ELF-1 (cell line): Measurements from ENCODE around the gene MRPL34.

Source experiments
- DNase-seq: peaks from one replicate; pipeline ENCODE4 v3.0.0-alpha.2; 2016; ENCODE audit warnings: low read depth, low spot score

MRPL34 gene

DNA sequence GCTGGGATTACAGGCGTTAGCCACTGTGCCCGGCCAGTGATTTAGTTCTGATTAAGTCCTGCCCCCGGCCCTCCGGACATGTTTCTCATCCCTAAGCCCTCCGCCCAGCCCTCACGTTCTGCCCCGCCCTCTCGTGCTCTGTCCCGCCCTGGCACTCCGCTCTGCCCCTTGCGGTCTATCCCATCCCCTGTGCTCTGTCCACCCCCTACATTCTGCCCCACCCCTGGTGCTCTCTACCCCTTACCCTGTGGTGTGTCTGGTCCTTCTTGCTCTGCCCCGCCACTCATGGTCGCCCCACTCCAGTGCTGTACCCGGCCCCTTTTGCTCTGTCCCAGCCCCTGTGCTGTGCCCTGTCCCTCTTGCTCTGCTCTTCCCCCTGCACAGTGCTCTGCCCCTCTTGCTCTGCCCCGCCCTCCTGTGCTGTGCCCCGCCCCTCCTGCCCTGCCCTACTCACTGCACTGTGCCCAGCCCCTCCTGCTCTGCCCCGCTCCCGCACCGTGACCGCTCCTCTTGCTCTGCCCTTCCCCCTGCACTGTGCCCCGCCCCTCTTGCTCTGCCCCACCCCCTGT, 34.7 kb downstream of the MRPL34 start:
- DNase-seq, result peak; percentile 88

DNA sequence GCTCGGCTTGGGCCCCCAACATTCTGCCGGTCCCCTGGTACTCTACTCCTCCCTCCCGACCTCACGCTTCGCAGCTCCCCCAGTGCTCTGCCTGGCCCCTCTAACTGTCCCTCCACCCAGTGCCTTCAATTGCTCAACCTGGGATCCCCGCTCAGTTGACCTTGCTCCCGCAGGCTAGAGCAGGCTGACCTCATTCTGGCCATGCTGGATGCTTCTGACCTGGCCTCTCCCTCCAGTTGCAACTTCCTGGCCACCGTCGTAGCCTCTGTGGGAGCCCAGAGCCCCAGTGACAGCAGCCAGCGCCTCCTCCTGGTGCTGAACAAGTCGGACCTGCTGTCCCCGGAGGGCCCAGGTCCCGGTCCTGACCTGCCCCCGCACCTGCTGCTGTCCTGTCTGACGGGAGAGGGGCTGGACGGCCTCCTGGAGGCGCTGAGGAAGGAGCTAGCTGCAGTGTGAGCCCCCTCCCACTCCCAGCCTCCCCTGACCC, 35.2 kb downstream of the MRPL34 start:
- peak; percentile 44 for DNase-seq

- no peak for DNase-seq
Measured at GRCh38 chr19:17341386-17341785, 35.7 kb downstream of the MRPL34 start.

- DNase-seq, result no peak
Measured at GRCh38 chr19:17341845-17342244, 36.2 kb downstream of the MRPL34 start.

DNA sequence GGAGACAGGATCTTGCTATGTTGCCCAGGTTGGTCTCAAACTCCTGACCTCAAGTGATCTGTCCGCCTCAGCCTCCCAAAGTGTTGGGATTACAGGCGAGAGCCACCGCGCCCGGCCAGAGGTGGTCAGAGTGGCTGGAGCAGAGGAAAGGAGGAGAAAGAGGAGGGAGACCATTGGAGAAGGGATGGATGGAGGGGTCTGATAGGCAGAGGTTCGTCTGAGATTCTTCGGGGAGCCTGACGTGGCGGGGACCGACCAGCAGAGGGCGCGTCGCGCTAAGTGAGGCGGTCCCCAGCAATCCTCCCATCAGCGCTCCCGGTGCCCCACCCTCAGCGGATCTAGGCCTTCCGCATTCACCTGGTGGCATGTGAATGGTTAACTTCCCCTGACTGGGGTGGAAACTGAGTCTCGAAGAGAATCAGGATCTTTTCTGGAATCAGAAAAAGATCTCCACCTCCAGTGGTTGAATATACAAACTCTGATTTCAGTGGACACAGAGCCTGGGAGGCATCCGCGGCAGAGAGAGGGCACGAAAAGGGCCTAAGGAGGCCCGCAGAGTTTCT, 40.5 kb downstream of the MRPL34 start:
- peak; percentile 92 for DNase-seq

- DNase-seq, result no peak
Measured at GRCh38 chr19:17347361-17347760, 41.7 kb downstream of the MRPL34 start.

GRCh38 chr19:17347877-17348276, 42.2 kb downstream of the MRPL34 start:
- no peak for DNase-seq

- DNase-seq, result peak; percentile 83
Measured at GRCh38 chr19:17348700-17349099, 43.0 kb downstream of the MRPL34 start.

- no peak for DNase-seq
Measured at GRCh38 chr19:17351815-17352435, 46.3 kb downstream of the MRPL34 start.

DNA sequence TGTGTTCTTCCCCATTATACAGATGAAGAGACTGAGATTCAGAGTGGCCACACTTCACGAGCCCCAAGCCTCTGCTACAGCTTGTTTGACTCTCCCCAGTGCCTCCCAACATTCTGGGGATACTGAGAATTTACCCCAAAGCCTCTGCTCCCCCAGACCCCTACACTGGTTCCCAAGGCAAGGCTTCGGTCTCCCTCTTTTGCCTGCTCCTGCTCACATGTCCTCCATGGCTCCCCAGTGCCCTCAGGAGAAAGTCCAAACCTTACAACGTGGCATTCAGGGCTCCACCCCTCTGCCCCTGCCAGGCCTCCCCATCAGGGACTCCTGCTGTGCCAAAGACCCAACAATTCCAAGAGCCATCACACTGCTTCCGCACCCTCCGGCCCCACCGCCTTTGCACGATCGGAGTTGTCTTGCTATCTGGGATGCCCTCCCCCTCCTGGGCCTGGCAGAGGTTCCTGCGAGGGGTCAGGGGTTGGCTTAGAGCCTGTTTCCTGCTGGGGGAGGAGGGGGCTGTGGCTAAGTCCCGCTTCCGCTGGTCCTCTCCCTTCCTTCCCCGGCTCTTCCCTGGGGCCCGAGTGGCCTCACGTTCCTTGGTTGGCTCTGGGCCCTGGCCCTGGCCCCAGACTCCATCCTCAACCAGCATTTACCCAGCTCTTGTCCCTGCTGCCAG, 47.1 kb downstream of the MRPL34 start:
- DNase-seq, result no peak

DNA sequence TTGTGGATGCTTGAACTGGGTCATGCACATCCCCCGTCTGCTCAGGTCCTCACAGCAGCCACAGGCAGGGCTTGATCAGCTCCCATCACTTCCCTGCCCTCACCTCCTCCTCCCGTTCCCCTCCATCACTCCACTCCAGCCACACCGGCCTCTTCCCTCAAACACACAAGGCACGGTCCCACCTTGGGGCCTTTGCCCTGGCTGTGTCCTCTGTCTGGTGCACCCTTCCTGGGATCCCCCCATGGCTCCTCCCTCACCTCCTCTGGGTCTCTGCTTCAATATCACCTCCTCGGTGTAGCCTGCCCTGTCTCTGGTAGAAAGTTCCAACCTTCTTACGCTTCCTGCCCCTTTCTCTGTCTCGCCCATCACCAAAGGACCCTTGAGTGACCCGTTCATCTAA, 47.7 kb downstream of the MRPL34 start:
- no peak for DNase-seq
